Endothelial cell of umbilical vein (primary cell): ENCODE data around the gene GRID2IP. TPM values are rescaled to one million over a fixed set of nuclear protein-coding genes. Genes with fewer than 3 reads are reported as not detected.

Experiments
- BruUV-seq: library from RNA; stranded (reverse); fragments of 400-500 nt; replicated peaks from 2 replicates; lab custom pipeline; 2021; lab: Mats Ljungman, UMichigan
- CTCF ChIA-PET: fragments of 300-600, 350-600 bp; sonication (Branson Sonifier 250); formaldehyde crosslinking; loops from one replicate; lab custom pipeline; 2021; ENCODE audit warnings: antibody characterized with exemption, inconsistent platforms; lab: Charles Lee
- POLR2A ChIA-PET: fragments of 300-600, 350-600 bp; sonication (Branson Sonifier 250); formaldehyde crosslinking; loops from one replicate; lab custom pipeline; 2021; ENCODE audit warnings: antibody characterized with exemption, inconsistent platforms; lab: Charles Lee
- DNase-seq: peaks from one replicate; pipeline ENCODE4 v3.0.0-alpha.2; 2011; ENCODE audit warnings: low read depth, low spot score
- FAIRE-seq: peaks from 2 replicates; lab custom pipeline; 2011; peaks lifted over from hg19 to GRCh38; lab: Jason Lieb, UNC
- H2AFZ ChIP-seq: 2 replicates; pipeline ENCODE4 v1.6.0; 2012; ENCODE audit warnings: low read depth, low read length, control low read depth, inconsistent platforms
- H3K27ac ChIP-seq: 2 replicates; pipeline ENCODE4 v1.5.1; 2011; ENCODE audit warnings: low read depth, mild to moderate bottlenecking, control low read depth, low read length, moderate library complexity; ENCODE audit not compliant: insufficient read depth
- H3K27me3 ChIP-seq, 2 experiments: 2 replicates each; pipeline versions ENCODE4 v1.6.0 to v1.6.1; 2011; ENCODE audit warnings: low read length in 2 of 2, mixed read lengths in 1 of 2; ENCODE audit not compliant: control insufficient read depth in 2 of 2, insufficient read depth in 2 of 2
- H3K36me3 ChIP-seq, 2 experiments: 2 replicates in 1 of 2; 3 replicates in 1 of 2; pipeline ENCODE4 v1.5.1; 2011; ENCODE audit warnings: low read length in 2 of 2, mild to moderate bottlenecking in 1 of 2, moderate library complexity in 1 of 2; ENCODE audit not compliant: control insufficient read depth in 2 of 2, insufficient read depth in 2 of 2; ENCODE audit errors: extremely low read depth in 1 of 2
- H3K4me1 ChIP-seq: 3 replicates; pipeline ENCODE4 v1.5.1; 2011; ENCODE audit warnings: mild to moderate bottlenecking, low read length; ENCODE audit not compliant: control insufficient read depth, insufficient read depth; ENCODE audit errors: extremely low read depth
- H3K4me2 ChIP-seq: 2 replicates; pipeline ENCODE4 v1.6.1; 2011; ENCODE audit warnings: low read length, control low read depth, mixed read lengths; ENCODE audit not compliant: insufficient read depth
- H3K4me3 ChIP-seq, 3 experiments: fragments of 200-600 bp in 1 of 3; sonication (generic), shearing (Covaris generic) in 1 of 3; replicated peaks in 1 of 3; 2 replicates each; pipeline ENCODE4 v1.5.1; 2011 to 2016; ENCODE audit warnings: control low read depth in 3 of 3, low read length in 3 of 3, mild to moderate bottlenecking in 2 of 3, inconsistent platforms in 1 of 3, low read depth in 1 of 3, moderate library complexity in 1 of 3; ENCODE audit not compliant: insufficient read depth in 1 of 3
- H3K79me2 ChIP-seq: 2 replicates; pipeline ENCODE4 v1.6.0; 2012; ENCODE audit warnings: low read length, inconsistent platforms; ENCODE audit not compliant: control insufficient read depth, insufficient read depth
- H3K9ac ChIP-seq: replicated peaks from 2 replicates; pipeline ENCODE3; 2011; ENCODE audit warnings: low read length, control low read depth; ENCODE audit not compliant: insufficient read depth; ENCODE audit errors: extremely low read depth
- H3K9me1 ChIP-seq: replicated peaks from 3 replicates; pipeline ENCODE4 v1.6.0; 2011; ENCODE audit warnings: mild to moderate bottlenecking, low read length; ENCODE audit not compliant: control insufficient read depth, insufficient read depth; ENCODE audit errors: extremely low read depth
- H3K9me3 ChIP-seq: replicated peaks from 2 replicates; pipeline ENCODE4 v1.5.1; 2012; ENCODE audit warnings: low read length, inconsistent platforms; ENCODE audit not compliant: control insufficient read depth, insufficient read depth
- H4K20me1 ChIP-seq: replicated peaks from 2 replicates; pipeline ENCODE3; 2011; ENCODE audit warnings: mild to moderate bottlenecking, low read length; ENCODE audit not compliant: control insufficient read depth, insufficient read depth; ENCODE audit errors: extremely low read depth
- CTCF ChIP-seq, 2 donors: IDR thresholded peaks; 1 replicate in 1 of 2; 2 replicates in 1 of 2; pipeline ENCODE4 v1.5.1; 2011; ENCODE audit warnings: low read length in 2 of 2, mild to moderate bottlenecking in 2 of 2, moderate library complexity in 2 of 2, control low read depth in 1 of 2, inconsistent platforms in 1 of 2, low read depth in 1 of 2; ENCODE audit not compliant: insufficient read depth in 1 of 2; ENCODE audit errors: extremely low read depth in 1 of 2
- EZH2 ChIP-seq: IDR thresholded peaks from 2 replicates; pipeline ENCODE4 v1.6.1; 2012; ENCODE audit warnings: borderline replicate concordance, low read depth, mild to moderate bottlenecking, moderate library complexity, low read length, inconsistent platforms; ENCODE audit not compliant: severe bottlenecking
- FOS ChIP-seq: IDR thresholded peaks from 2 replicates; pipeline ENCODE4 v1.6.1; 2011; ENCODE audit warnings: mild to moderate bottlenecking, low read length, moderate library complexity, borderline replicate concordance; ENCODE audit not compliant: insufficient read depth
- GATA2 ChIP-seq: IDR thresholded peaks from 2 replicates; pipeline ENCODE4 v1.7.0; 2011; ENCODE audit warnings: low read depth, mild to moderate bottlenecking, moderate library complexity, mixed read lengths, low read length; ENCODE audit not compliant: insufficient read length, insufficient read depth
- JUN ChIP-seq: IDR thresholded peaks from 2 replicates; pipeline ENCODE4 v1.6.1; 2011; ENCODE audit warnings: borderline replicate concordance, low read depth; ENCODE audit not compliant: insufficient read length, insufficient read depth
- MAX ChIP-seq: IDR thresholded peaks from 2 replicates; pipeline ENCODE4 v1.6.1; 2011; ENCODE audit not compliant: insufficient read depth, insufficient read length
- MYC ChIP-seq: IDR thresholded peaks from one replicate; pipeline ENCODE4 v1.6.1; 2011; ENCODE audit warnings: mild to moderate bottlenecking, low read depth, low read length
- POLR2A ChIP-seq: IDR thresholded peaks from 2 replicates; pipeline ENCODE4 v1.6.1; 2012; ENCODE audit warnings: low read depth, mild to moderate bottlenecking, control low read depth, low read length
- POLR2AphosphoS5 ChIP-seq: IDR thresholded peaks from 2 replicates; pipeline ENCODE4 v1.6.1; 2012; ENCODE audit warnings: low read depth, mild to moderate bottlenecking, control low read depth, low read length, moderate library complexity; ENCODE audit not compliant: insufficient read depth
- dilution Hi-C: fragments of 300-500 bp; cut with MboI; formaldehyde crosslinking; loops from one replicate; pipeline ENCODE4 v1.15.0; 2019; ENCODE audit warnings: low sequenced_read_pairs; ENCODE audit not compliant: extremely low pct_ligation_motif_present
- intact Hi-C: fragments of 100-400 bp; cut with micrococcal nuclease; formaldehyde crosslinking; loops from one replicate; pipeline ENCODE4 v1.10.0; 2022
- polyA plus RNA-seq, 4 experiments: library from polyadenylated mRNA; depleted of rRNA in 3 of 4; stranded (reverse) in 3 of 4; unstranded in 1 of 4; fragments of >200 nt; gene quantifications; 2 replicates each; pipeline versions ENCODE4 v1.2.1 to v1.2.3, GENCODE V29; 2011 to 2012; ENCODE audit warnings: missing spikeins in 1 of 4
- total RNA-seq: library from RNA; stranded (reverse); gene quantifications from 2 replicates; pipeline ENCODE4 v1.2.3, GENCODE V29; 2021

The GRID2IP gene
- total and polyA plus RNA-seq, 2 donors (not counting 3 experiments of a cell fraction or from before 2014, with no cell fraction given): not detected

DNA sequence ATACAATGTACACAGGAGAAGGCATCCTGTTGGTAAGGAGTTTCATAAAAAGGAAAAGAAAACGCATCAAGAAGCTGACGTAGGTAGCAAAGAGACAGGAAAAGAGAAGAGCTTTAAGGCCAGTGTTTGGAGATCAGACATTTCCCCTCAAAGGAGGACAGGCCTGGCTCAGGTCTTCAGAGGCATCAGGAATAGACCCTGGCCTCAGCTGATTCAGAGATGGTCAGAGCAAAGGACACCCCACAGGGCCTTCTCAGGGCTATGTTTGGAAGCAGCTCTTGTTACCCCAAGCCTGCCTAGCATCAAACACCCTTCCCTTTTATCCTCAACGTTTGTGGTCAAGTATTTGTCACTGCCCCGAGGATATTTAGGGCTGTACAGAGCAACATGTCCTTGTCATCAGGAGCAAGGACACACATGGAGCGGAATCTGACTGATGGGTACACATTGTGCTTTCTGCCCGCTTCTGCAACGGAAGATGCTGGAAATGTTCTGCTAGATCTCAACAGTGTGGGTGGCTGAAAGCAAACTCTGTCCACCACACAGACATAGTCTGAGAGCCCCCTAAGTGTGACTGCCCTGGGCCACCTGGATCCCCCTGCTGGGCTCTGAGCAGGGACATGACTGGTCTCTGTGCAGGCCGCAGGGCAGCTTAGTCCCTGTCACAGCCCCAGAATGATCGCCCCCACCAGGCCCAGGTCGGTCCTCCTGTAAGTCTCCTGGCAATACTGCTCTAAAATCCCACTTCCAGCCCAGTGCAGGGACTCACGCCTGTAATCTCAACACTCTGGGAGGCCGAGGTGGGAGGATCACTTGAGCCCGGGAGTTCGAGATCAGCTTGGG lies 25.0 kb upstream of the GRID2IP start:
- ChIA-PET POLR2A (no interaction called here), CTCF (interaction anchor here (2.3 to 3.9 kb wide), 3 partner anchors 14 to 60 kb away, joined by 18 to 20 read pairs (median 19); partner anchors contain the start of gene INTS15)
- Histone ChIP-seq H3K4me2 (no peak overlapping the region), H3K27ac (no peak overlapping the region), H3K36me3 (no peaks in the 10 kb centered on the region), H3K9me1 (no peaks in the 10 kb centered on the region), H2AFZ (no peak overlapping the region), H3K27me3 (no peaks in the 10 kb centered on the region), H3K79me2 (no peaks in the 10 kb centered on the region), H4K20me1 (no peaks in the 10 kb centered on the region), H3K4me3 (no peak overlapping the region), H3K9ac (no peak overlapping the region), H3K4me1 (no peaks in the 10 kb centered on the region), H3K9me3 (no peaks in the 10 kb centered on the region)
- DNase-seq: no peak
- intact Hi-C loops (loop anchor here (5.0 kb wide), 1 partner anchor 131 kb away; the partner anchor contains the start of gene ZNF12), dilution Hi-C loops (no loop called here)
- TSS peak; percentile 71 for BruUV-seq
- no peak for TF ChIP-seq MAX
- TF ChIP-seq POLR2AphosphoS5: no peak
- TF ChIP-seq FOS: no peak
- TF ChIP-seq GATA2: no peak
- no peak for TF ChIP-seq CTCF (IDR thresholded peaks at IDR 0.05; ENCODE audit: extremely low read depth in 1 of 2, insufficient read depth in 1 of 2, low read depth in 1 of 2, low read length in 2 of 2)
- no peak for TF ChIP-seq JUN
- no peak for TF ChIP-seq MYC
- no peak for TF ChIP-seq POLR2A
- no peak for TF ChIP-seq EZH2
- FAIRE-seq: no peak
